GM19452 (cell line): Measurements from ENCODE around the gene IL15RA.
"Not testable (repeated sequence)": the region's sequence is repeated elsewhere in the genome, so short reads cannot be mapped to it uniquely, and the experiment has no call there.

Experiments
- ATAC-seq: cut with Tn5 transposase; IDR thresholded peaks from one replicate; pipeline ENCODE4 v1.9.1; 2021; ENCODE audit not compliant: unreplicated experiment

IL15RA gene

DNA sequence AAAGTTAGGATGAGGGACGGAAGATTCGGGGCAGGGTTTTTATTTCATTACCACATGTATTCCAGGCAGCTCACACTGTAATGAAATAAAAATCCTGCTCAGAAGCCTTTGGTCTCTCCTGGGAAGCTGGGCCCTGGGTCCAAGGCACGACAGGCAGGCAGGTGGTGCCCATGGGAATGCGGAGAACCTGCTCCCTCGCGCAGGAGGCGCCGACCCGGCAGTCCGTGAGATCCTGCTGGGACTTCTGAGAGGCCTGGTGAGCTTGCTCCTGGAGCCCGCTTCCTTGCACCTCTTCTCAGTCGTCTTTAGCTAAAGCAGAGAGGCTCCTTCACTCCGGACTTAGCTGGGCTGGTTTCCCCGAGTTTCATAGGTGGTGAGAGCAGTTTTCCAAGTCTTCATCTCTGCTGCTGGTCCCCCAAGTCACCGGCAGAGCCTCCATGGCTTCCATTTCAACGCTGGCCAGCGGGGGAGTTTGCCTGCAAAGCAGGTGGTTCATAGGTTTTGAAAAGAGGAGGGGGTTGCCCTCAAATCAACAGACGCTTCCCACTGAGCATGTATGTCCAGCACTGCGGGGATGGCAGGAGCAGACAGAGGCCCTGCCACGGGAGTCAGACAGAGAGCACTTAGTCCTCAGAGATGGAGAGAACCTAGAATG is 24.5 kb downstream of the IL15RA start:
- no peak for ATAC-seq

DNA sequence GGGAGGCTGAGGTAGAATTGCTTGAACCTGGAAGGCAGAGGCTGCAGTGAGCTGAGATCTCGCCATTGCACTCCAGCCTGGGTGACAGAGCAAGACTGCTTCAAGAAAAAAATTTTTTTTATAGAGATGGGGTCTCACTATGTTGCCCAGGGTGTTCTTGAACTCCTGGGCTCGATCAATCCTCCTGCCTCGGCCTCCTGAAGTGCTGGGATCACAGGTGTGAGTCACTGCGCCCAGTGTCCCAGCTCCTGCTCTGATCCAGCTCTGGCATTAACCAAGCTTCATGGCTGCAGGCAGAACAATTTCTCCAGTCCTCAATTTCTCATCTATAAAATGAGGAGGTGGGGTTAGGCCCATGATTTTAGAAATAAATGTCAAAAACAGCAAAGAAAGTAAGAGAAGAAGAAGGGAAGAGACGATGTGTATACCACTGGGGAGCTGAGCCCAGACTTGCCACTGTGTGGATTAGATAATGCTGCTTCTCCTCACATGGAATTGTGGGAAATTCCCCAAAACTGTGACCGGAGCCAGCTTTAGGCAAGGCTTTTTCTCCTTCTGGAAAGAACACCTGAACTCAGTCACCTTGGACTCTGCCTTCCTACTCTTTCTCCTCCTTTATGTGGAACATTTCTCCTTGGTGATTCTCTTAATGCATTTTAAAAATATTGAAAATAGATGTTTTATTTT is 25.5 kb downstream of the IL15RA start:
- ATAC-seq, result no peak

DNA sequence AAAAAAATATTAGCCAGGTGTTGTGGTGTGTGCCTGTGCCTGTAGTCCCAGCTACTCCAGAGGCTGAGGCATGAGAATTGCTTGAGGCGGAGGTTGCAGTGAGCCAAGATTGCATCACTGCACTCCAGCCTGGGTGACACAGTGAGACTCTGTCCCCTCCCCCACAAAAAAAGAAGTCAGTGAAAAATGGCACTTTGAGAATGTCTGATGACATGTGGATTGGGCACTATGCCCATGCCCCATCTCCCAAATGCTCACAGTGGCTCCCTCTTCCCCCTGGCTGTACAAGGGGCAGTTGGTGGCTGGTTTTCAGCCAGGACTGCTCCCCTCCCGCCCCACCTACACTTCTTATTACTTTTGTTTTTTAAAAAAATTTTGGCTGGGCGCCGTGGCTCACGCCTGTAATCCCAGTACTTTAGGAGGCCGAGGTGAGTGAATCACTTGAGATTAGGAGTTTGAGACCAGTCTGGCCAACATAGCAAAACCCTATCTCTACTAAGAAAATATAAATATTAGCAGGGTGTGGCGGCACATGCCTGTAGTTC is 26.1 kb downstream of the IL15RA start:
- no peak for ATAC-seq

DNA sequence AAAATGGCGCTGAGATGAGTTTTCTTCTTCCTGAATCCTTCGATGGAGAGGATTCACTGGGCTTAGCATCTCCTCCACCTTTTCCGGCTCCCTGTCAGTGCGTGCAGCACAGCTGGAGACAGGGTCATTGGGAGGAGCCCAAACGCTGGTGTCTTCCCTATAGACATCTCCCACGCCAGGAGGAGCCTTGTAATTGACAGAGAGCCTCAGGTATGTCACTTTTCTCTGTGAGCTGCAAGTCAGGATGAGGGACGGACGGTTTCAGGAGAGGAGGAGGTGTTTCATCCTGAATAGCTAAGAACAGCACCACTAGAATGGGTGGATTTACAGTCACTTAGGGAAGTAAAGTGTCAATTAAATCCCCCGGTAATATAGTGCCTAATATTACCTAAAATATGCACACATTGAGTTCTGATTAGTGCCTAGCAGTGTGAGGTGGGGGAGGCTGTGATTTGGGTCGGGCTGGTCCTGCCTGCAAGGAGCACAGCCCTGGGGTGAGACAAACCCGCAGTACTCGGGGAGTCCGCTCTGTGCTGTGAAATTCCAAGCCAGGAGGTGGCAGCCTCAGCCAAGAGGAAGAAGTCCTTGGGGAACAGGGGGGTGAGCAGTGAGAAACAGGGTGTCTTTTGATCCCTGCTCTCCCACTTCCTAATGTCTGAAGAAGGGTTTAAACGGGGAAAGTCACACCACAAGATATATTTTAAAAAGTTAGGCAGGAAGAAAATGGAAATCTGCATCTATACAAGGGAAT is 28.2 kb downstream of the IL15RA start:
- ATAC-seq, result no peak

DNA sequence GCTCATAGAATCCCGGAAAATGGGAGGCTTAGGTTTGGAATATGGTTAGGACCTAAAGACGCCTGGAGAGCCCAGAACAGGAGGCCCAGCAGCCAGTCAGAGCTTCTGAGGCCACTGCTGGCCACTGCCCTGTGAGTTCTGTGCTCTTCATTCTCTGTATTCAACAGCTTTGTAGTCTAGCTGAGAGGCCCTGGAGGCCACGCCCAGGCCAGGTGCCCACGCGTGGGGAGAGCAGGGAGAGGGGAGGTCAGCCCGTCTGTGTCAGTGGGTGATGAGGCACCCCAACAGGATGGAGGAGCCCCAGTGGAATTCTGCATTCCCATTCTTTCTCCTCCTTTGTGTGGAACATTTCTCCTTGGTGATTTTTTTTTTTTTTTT is 29.1 kb downstream of the IL15RA start:
- ATAC-seq, result no peak

DNA sequence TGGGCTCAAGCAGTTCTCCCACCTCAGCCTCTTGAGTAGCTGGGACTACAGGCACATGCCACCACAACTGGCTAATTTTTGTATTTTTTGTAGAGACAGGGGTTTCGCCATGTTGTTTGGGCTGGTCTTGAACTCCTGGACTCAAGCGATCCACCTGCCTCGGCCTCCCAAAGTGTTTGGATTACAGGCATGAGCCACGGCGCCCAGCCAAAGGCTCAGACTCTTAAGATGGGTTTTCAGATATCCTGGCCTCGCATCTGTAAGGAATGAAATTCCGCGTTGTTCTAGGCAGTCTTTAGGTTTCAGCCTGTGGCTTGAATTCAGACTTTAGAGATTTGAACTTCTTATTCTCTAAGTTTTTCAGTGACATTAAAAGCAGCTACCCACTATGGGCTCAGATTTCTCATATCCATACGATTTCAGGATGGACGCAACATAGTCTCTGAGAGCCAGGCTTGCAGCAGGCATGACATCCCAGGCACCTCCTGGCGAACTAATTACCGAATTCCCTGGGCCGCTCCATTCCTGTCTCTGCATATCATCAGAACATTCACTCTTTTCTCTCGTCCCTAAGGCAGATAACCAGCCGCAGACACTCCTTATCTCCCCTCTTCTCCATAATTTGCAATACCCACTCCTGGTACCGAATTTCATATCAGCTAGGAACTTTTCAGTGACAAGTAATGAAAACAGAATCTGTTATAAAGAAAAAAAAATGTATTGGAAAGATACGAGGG is 29.7 kb downstream of the IL15RA start:
- no peak for ATAC-seq

DNA sequence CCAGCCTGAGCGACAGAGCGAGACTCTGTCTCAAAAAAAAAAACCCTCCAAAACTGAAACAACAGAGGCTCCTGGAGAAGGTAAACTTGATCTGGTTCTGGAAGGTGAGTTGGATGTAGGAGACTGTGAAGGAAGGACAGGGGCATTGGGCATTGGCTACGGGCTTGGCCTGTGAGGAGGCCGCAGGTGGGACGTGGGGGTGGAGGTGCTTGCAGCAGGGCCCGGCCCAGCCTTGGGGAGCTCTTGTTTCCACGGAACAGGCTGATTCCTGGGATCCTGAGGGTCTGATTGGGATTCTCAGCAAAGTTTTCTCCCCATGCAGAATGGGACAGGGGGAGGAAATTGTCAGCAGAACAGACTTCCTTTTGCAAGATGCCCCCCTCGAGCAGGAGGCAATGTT is 30.6 kb downstream of the IL15RA start:
- ATAC-seq, result no peak

DNA sequence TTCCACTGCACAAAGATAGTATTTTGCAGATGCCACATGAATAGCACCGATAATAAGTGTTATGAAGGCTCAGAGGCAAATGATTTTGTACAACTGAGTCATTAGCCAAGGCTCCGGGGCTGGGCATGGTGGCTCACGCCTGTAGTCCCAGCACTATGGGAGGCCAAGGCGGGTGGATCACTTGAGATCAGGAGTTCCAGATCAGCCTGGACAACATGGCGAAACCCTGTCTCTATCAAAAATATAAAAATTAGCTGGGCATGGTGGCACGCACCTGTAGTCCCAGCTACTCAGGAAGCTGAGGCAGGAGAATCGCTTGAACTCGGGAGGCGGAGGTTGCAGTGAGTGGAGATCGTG is 30.9 kb downstream of the IL15RA start:
- ATAC-seq, result not testable (repeated sequence)

DNA sequence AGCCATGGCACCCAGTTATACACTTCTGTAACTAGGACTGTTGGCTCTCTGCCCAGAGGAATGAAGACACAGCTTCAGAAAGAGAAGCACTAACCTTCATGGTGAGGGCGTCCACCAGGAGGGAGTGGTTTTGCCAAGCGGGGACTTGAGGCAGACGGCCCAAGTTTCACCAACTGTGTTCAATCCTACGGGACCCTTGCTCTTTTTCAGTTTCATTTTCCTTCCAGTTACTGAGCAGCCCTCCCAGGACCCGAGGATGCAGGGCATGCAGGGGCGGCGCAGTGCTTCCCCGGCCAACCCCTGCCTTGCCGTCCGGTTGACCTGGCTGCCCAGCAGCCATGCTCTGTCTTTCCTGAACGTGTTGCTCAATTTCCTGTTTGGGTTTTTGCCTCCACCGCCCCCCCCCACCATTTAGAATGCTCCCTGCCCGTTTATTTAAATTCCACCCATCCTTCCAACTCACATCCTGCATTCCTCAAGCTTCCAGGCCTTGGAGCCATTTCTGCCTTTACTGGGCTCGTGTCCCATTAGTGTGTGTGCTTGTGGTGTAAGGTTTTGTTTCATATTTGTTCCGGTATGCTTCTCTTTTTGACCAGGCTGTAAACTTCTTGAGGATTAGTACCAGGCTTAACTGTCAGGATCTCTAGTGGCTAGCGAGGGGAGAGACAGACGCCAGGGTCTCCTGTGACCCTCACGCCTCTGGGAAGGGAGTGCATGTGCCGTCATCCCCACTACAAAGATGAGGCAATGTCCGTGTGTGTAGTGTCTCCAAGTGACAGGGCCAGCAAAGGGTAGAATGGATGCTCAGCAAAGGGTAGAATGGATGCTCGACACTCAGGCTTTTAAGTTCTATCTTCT is 31.6 kb downstream of the IL15RA start:
- ATAC-seq, result no peak

DNA sequence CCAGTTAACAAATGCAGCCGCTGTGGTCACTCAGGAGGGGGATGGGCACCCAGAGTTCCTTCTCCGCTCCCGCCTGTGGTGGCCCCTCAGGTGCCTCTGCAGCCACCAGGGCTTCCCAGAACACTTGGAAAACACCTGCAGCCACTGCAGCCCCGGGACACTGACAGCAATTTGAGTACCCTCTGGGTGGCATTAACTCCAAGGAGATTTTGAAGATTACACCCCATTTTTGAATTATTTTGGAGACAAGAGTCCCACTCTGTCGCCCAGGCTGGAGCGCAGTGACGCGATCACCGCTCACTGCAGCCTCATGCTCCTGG is 32.2 kb downstream of the IL15RA start:
- no peak for ATAC-seq

DNA sequence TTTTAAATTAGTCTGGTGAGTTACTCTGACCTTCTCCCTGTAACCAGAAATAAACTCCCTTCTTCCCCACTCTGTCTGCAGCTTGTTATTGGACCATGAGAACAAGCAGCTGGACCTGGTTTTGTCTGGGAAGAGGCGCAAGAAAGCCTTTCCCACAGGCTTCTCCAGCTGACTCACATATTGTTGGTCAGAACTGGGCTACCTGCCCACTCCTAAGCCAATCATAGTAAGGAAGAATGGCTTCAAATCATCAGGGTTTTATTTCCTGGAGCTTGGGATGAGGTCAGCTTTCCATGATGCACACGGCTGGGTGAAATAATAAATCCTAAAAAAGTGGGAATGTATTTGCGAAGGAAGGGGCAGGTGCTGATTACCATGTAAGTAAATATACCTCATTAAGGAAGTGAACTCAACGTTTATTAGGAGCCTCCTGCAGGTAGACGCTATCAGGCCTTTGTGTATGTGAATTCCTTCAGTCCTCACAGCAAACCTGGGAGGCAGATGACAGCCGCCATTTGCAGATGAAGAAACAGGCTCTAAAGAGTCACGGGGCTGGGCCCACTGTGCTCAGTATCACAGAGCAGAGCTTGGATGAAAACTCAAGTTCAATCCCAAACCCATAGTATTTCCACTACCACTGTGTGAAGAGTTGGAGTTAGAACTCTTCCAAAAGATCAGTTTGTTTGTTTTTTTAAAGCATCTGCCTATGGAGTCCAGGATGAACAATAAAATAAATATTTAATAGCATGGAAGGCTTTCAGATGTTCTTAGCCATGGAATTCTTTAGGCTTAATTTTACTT is 32.8 kb downstream of the IL15RA start:
- no peak for ATAC-seq

DNA sequence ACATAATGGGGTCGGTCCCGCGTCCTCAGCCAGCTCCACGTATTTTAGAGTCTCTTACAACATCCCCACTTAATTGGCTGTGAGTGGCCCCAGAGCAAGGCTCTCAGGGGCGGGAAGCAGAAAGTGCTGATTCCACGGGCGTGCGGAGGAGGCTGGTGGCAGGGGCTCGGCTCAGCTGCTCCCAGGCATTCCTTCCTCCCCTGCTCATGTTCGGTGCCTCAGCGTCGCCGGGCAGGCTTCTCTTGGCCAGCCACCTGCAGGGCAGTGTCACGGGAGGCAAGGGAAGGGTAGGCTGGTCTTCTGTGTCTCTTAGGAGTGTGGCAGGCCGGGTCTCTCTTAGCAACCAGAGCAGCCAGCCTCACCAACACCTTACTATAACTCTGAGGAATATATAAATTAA is 33.8 kb downstream of the IL15RA start:
- ATAC-seq, result no peak

DNA sequence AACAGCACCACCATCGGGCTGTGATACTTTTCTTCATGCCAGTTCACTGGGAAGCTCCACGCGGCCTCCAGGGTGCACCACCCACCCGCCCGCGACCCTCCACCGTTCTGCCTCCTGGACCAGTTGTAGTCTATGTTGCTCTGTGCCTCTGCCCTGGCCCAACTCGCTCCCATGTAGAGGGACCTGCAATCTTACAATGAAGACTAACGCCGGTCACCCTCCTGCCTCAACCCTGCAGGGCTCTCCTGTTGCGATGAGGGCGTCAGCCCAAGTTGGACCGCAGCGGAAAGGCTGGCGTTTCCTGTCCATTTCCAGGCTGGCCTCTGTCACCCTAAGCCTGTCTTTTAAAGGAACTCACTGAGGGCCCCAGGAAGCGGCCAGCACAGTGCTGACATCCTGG is 34.9 kb downstream of the IL15RA start:
- no peak for ATAC-seq

DNA sequence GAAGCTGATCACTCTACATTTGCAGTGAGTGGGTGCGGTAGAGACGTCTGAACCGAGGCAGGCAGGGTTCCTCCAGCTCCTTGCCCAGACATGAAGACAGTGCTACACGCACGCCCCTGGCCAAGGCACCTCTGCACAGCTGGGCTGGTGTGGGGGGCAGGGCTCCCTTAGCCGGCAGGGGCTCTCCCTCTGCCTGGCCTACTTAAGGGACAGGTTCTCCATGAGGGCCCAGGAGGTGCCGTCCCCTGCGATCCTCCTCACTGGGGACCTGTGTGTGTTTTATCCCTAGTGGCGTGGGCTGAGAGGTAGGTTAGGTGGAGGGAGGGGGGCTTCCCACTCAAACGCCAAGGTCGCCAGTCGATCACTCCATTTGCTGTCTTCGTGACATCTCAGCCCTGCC is 35.3 kb downstream of the IL15RA start:
- ATAC-seq, result no peak

DNA sequence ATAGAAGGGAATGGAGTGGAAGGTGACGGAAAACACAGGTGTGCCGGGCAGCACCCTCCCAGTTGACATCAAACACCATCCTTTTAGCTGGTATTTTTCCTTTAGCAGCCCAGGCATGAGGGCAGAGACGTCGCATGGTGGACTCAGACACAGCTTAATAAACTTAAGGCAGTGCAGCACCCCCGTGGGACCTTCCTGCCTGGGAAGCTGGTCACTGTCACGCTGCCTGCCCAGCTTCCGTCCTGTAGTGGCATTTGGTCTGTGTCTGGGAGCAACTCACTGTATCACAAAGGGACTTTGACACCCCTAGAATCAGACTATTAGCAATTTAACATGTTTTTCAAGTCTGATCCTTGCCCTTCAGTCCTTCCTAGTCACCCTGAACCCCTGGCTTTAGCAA is 35.8 kb downstream of the IL15RA start:
- ATAC-seq, result no peak

DNA sequence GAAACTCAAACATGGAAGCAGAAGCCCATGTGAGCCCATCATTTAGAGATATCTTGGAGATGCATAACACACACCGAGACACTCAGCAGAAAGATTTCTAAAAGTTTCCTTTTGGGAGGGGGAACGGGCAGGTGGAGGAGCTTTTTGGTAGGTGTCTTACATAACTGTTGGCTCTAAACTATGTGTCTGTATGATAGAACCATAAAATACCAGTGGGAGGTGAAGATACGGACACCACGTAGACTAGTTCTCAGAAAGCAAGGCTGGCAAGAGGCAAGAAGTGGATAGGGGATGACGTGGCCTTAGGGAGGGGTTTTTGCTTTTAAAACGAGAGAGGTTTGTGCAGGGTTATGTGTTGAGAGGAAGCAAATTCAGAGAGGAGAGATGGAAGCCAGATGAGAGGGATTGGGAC is 36.5 kb downstream of the IL15RA start:
- no peak for ATAC-seq

DNA sequence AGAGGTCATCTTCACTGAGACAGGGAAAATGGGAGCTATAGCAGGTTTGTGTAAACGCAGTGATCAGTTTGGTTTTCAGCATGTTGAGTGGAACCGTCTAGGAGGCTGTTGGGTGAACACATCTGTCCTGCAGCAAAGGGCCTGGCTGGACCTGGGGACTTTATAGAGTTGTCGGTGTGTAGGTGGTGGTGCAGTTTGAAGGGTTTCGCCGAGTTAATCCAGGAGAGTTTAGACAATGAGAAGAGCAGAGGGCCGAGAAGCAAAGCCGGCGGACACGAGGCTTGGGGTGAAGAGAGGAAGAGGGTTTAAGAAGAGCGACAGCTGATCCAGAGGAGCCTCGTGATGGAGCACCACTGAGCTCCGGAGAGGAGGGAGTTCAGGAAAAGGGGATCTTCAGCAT is 39.1 kb downstream of the IL15RA start:
- no peak for ATAC-seq

DNA sequence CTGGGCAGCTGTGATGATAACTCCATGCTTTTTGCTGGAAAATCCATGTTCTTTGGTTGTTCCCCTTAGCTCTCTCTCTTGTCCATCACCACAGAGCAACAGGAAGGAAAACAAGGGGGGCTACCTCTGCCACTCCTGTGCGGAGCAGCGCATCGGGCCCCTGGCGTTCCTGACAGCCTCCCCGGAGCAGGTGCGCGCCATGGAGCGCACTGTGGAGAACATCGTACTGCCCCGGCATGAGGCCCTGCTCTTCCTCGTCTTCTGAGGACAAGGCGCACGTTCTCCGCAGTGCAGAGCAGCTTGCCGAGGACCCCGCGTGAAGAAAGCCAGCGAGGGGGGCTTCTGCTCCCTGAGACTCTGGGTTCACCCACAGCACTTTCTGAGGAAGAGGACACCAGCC is 40.3 kb downstream of the IL15RA start:
- no peak for ATAC-seq

DNA sequence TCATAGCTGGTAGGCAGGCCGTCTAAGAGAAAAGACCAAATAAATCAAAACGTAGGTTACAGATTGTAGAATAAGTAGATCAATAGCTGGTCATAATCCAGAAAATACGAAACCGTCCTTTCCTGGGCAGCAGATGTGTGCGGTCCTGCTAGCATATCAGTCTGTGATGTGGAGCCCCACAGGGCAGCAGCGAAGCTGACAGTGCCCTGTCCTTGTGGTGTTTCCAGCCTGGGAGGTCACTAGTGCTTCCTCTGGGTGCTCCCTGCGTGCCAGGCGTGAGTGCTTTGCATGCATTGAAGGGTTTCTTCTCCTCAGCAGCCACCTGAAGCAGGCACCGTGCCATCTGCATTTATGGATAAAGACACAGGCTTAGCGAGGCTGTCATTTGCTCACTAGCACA is 41.7 kb downstream of the IL15RA start:
- no peak for ATAC-seq
